PFSK-1 (cell line): ENCODE data around the gene ACACA.

Experiments
- FOXP2 ChIP-seq: optimal IDR thresholded peaks from 2 replicates; pipeline ENCODE3; 2011; ENCODE audit warnings: borderline replicate concordance, control low read depth, inconsistent platforms; ENCODE audit not compliant: insufficient read depth; ENCODE audit errors: extremely low read length, extremely low read depth
- POLR2AphosphoS5 ChIP-seq: IDR thresholded peaks from 2 replicates; pipeline ENCODE4 v1.6.1; 2012; ENCODE audit warnings: low read depth, mild to moderate bottlenecking, control low read depth, low read length, moderate library complexity
- SIN3A ChIP-seq: IDR thresholded peaks from 2 replicates; pipeline ENCODE4 v1.6.1; 2012; ENCODE audit warnings: mild to moderate bottlenecking, low read length, moderate library complexity, borderline replicate concordance; ENCODE audit not compliant: insufficient read depth
- TAF1 ChIP-seq: IDR thresholded peaks from 2 replicates; pipeline ENCODE4 v1.6.1; 2012; ENCODE audit warnings: low read length, control low read depth, borderline replicate concordance; ENCODE audit not compliant: insufficient read depth
- TF ChIP-seq, protein P1 (sequence below), 2 experiments: IDR thresholded peaks; 2 replicates each; pipeline versions ENCODE4 v1.6.1 to v1.8.0; 2011 to 2012; ENCODE audit warnings: low read depth in 2 of 2, low read length in 2 of 2, control low read depth in 1 of 2, inconsistent platforms in 1 of 2, mild to moderate bottlenecking in 1 of 2, moderate library complexity in 1 of 2; ENCODE audit not compliant: insufficient read depth in 1 of 2

Gene ACACA

DNA sequence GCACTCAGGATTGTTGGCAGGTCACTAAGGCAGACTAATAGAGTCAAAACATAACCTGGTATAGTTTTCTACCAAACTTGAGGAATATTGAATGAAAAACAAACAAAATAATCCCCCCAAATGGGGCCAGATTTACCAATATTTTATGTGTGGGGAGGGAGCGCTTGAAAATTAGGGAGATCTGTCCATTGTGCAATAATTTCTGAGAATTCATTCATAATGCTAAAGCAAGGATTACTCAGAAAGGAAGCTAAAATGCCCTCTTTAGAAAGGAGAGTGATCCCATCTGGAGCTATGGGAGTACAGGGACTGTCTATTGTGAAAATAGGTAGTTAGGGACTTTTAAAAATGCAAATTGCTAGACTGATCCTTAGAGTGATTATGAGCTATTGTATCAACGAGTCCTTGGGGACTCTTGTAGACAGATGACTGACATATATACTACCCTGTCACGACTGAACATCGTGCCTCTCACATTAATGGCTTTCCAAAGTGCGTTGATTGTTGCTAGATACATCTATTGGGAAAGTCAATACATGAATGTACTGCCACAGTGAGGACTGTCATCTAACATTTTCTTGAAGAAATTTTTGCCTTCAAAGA lies 264.2 kb downstream of the ACACA start:
- TF ChIP-seq SIN3A (no peak), TAF1 (no peak), FOXP2 (no peak), POLR2AphosphoS5 (no peak)
- TF ChIP-seq, protein P1, sequence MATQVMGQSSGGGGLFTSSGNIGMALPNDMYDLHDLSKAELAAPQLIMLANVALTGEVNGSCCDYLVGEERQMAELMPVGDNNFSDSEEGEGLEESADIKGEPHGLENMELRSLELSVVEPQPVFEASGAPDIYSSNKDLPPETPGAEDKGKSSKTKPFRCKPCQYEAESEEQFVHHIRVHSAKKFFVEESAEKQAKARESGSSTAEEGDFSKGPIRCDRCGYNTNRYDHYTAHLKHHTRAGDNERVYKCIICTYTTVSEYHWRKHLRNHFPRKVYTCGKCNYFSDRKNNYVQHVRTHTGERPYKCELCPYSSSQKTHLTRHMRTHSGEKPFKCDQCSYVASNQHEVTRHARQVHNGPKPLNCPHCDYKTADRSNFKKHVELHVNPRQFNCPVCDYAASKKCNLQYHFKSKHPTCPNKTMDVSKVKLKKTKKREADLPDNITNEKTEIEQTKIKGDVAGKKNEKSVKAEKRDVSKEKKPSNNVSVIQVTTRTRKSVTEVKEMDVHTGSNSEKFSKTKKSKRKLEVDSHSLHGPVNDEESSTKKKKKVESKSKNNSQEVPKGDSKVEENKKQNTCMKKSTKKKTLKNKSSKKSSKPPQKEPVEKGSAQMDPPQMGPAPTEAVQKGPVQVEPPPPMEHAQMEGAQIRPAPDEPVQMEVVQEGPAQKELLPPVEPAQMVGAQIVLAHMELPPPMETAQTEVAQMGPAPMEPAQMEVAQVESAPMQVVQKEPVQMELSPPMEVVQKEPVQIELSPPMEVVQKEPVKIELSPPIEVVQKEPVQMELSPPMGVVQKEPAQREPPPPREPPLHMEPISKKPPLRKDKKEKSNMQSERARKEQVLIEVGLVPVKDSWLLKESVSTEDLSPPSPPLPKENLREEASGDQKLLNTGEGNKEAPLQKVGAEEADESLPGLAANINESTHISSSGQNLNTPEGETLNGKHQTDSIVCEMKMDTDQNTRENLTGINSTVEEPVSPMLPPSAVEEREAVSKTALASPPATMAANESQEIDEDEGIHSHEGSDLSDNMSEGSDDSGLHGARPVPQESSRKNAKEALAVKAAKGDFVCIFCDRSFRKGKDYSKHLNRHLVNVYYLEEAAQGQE (IDR thresholded peaks at IDR 0.05; ENCODE audit: insufficient read depth in 1 of 2, low read depth in 2 of 2, low read length in 2 of 2) = no peak

DNA sequence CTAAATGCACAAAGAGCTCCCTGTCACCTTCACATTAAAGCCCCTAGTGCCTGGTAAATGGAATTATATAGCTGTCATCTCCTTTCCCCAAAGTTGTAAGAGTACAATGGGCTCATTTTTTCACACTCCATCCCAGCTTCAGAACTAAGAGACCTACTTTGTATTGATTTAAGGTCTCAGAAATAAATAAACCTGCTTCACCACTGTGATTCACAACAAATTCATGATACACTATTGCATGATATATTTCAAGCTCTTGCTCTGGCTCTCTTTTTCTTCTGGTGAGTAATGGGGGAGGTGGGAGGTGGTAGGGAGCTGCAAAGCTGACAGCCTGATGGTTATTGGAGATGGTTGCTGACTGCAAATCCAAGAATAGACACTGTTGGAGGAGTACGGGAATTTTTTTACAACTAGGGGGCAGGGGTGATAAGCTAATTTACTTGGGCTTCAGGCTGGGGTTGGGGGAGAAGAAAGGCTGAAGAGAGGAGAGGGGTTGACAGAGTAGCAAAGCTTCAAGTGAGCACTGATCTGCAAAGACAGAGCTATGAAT lies 268.0 kb downstream of the ACACA start:
- no peak for TF ChIP-seq SIN3A
- TF ChIP-seq FOXP2 = no peak
- TF ChIP-seq POLR2AphosphoS5 = no peak
- TF ChIP-seq, protein P1 (IDR thresholded peaks at IDR 0.05; ENCODE audit: insufficient read depth in 1 of 2, low read depth in 2 of 2, low read length in 2 of 2) = no peak

DNA sequence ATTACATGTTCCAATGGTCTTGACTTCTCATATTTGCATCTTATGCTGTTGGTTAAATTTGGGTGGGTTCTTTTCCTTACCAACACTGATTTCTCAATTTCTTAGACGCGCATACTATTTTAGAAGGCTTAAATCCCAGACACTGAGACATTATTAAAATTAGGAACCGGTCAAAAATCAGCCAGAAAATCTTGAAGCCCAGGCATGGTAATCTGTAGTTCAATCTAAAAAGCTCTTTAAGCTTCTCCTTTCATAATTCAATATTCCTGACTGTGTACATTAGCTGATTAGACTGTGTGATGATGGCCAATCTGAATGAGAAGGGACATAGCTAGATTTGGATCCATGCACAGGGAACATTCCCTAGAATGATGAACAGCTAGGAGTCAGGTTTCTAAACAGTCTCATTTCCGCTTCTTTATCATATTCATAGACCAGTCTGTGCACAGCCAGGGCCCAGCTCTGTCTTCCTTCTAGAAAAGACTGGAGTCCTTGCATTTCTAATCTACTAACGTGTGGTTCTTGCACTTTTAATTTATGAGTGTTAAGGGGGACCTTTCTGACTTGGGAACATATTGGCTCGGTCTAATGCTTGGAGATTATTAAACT lies 268.6 kb downstream of the ACACA start:
- TF ChIP-seq, protein P1 (IDR thresholded peaks at IDR 0.05; ENCODE audit: insufficient read depth in 1 of 2, low read depth in 2 of 2, low read length in 2 of 2) = no peak
- TF ChIP-seq POLR2AphosphoS5 (no peak), FOXP2 (no peak), SIN3A (no peak), TAF1 (no peak)

DNA sequence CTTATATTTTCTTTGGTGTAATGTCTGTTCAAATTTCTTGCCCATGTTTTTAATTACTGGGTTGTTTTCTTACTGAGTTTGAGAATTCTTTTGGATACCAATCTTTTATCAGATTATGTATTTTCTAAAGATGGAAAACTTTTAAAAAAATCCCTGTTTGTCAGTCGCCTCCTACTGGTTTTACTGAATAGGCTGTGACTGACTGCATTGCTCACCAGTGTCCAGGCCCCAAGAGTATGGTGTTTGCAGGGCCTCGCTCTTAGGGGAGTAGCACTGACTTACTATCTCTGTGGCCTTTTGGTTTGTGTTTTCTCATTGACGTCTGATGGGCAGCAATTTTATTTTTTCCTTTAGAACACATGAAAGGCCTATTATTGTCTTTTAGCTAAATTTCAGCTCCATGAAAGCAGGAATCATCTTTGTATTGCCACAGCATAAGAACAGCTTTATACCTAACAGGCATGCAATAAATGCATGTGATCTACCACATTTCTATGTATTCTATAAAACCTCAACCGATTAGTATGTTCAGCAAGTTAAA lies 269.5 kb downstream of the ACACA start:
- no peak for TF ChIP-seq TAF1
- no peak for TF ChIP-seq POLR2AphosphoS5
- TF ChIP-seq SIN3A = no peak
- no peak for TF ChIP-seq FOXP2
- TF ChIP-seq, protein P1 (IDR thresholded peaks at IDR 0.05; ENCODE audit: insufficient read depth in 1 of 2, low read depth in 2 of 2, low read length in 2 of 2) = no peak
